ENCODE measurements around the gene TMEM203.

DNA sequence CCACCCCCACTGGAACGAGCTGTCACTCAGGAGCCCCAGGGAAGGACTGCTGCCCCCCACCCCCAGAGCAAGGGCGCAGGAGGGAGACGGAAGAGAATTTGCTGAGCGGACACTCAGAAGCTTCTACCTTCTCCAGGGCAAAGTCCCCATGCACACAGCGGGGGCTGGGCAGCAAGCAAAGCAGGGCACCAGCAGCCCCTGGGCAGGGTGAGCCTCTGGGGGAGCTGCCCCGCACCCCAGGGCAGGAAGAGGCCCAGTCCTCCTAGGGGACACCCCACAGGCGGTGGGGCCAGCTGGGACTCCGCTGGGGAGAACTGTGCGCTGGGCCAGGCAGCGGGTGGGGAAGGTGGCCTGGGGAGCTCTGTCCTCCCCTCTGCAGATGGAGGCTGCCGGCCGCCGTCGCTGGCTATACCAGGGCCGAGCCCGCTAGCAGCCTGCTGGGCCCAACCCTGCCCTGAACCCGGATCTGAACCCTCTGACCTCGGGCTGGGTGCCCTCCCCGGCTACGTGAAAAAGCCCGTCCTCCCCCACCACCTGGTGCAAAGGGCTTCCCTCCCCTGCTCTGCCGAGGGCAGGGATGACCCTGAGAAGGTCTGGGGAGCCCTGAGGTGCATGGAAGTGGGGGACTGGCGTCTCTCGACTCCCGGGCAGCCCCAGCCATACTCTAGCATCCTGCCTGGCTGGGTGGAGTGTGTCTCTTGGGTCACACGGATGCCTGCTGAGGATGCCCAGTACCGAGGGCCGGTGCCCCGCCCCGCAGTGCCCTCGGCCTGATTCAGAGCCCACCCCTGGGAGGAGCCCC, 24.7 kb upstream of the TMEM203 start:
- no peak for TF ChIP-seq CTCF (IDR thresholded peaks at IDR 0.05)
- TF ChIP-seq POLR2AphosphoS5 (IDR thresholded peaks at IDR 0.05), result no peak
